Loucy (cell line): ENCODE measurements around the gene UNC5A.

Source experiments
- CTCF ChIP-seq: fragments of 200-600 bp; sonication (generic); conservative IDR thresholded peaks from 2 replicates; pipeline ENCODE4 v1.5.1; 2014; ENCODE audit warnings: mild to moderate bottlenecking, antibody characterized with exemption, low read length
- EZH2phosphoT487 ChIP-seq: fragments of 200-600 bp; IDR thresholded peaks from 2 replicates; pipeline ENCODE4 v1.6.1; 2018; ENCODE audit warnings: antibody characterized with exemption, mild to moderate bottlenecking, moderate library complexity, borderline replicate concordance

- TF ChIP-seq CTCF (no peak), EZH2phosphoT487 (no peak)
Measured at GRCh38 chr5:176809544-176810080, 747 bp upstream of the UNC5A start.
